ENCODE measurements around the gene UBR3. TPM values are rescaled to one million over a fixed set of nuclear protein-coding genes. Genes with fewer than 3 reads are reported as not detected.
A peak's percentile ranks its signal among the peaks of the same experiment; 100 is the strongest.

The UBR3 gene
- total and polyA plus RNA-seq, 2 of the 4 experiments (the other 2 are of a cell fraction) = 10.0 to 33.9 TPM

DNA sequence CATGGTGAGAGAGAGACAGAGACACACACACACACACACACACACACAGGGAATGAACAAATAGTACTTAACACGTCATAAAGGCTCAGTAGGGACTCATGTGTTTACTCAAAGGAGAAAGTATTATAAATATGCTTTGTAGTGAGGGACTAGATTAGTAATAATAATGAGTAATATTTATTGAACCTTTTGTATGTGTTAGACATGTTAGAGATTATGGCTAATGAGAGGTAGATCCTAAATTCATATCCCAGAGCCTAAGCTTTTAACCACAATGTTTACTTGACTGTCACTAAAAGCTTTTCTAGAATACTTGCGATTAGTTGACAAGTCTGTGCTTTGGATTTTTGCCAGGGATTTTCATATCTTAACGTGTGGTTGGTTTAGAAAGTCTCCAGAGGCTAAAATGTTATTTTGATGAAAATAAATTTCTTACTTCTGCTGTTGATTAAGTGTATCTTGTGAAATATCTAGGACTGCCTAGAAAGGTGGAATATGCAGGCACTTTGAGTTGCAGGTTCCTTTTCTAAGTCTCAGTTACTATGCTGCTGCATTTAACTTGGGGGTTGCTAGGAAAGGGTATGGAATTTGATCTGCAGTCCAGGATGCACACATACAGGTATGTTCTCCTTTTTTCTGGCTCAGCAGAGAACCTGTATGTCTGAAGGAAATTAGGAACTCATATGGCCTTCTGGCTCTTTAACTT is 64.5 kb downstream of the UBR3 start:
- Histone ChIP-seq H3K23ac (ENCODE audit: low read depth, low read length) (0 out of 2 replicates have a peak overlapping the region, but pooled peaks have one; percentile 7), H3K36me3 (ENCODE audit: control insufficient read depth, insufficient read depth, low read length) (no peaks in the 10 kb centered on the region), H3K27ac (ENCODE audit: insufficient read depth, low read length) (no peak overlapping the region), H2BK20ac (ENCODE audit: low read depth, low read length) (no peak overlapping the region), H3K9me3 (ENCODE audit: control insufficient read depth, insufficient read depth, low read length) (no peaks in the 10 kb centered on the region), H3K9ac (ENCODE audit: low read depth, low read length) (no peak overlapping the region), H3K14ac (replicated peaks; ENCODE audit: low read depth, low read length) (no peak overlapping the region), H2AK5ac (ENCODE audit: low read depth, low read length) (no peak overlapping the region), H3K56ac (ENCODE audit: extremely low read depth, insufficient read depth, low read length) (no peak overlapping the region), H4K20me1 (ENCODE audit: insufficient read depth, low read length) (peaks cover 5% of the 10 kb centered on the region; the same call in 1 of the 2 replicates), H3K4me1 (ENCODE audit: control insufficient read depth, insufficient read depth, low read length) (no peaks in the 10 kb centered on the region; the same call in 1 of the 2 replicates), H3K18ac (ENCODE audit: low read depth, low read length) (no peak overlapping the region), H2BK5ac (ENCODE audit: low read depth, low read length, poor library complexity, severe bottlenecking) (no peak overlapping the region), H3K9me1 (ENCODE audit: insufficient read depth, low read length) (peaks cover 6% of the 10 kb centered on the region; the same call in 1 of the 2 replicates), H3K27me3 (ENCODE audit: control insufficient read depth, insufficient read depth, low read length) (no peaks in the 10 kb centered on the region), H2BK15ac (ENCODE audit: low read depth, low read length) (no peak overlapping the region), H3K4me3 (ENCODE audit: insufficient read depth, low read depth, low read length) (no peak overlapping the region), H3K79me1 (ENCODE audit: low read depth in 1 of 2, low read length in 2 of 2) (peaks cover 0 to 19% of the 10 kb centered on the region in 2 experiments; a peak in 3 of 4 replicates), H2AFZ (replicated peaks; ENCODE audit: low read length, poor library complexity) (no peak overlapping the region), H3K4ac (ENCODE audit: low read depth, low read length) (no peak overlapping the region), H2BK120ac (ENCODE audit: low read depth, low read length) (no peak overlapping the region), H4K91ac (ENCODE audit: insufficient read depth, low read depth, low read length) (no peak overlapping the region), H4K5ac (ENCODE audit: low read depth, low read length) (no peak overlapping the region), H3K4me2 (ENCODE audit: low read depth, low read length) (no peak overlapping the region), H2AK9ac (replicated peaks; ENCODE audit: low read depth, low read length, poor library complexity) (no peak overlapping the region), H4K8ac (ENCODE audit: low read depth in 2 of 2, low read length in 2 of 2) (no peak overlapping the region)
- no CpG with 5 or more reads among the region's 3 CpGs for WGBS, 2 experiments (ENCODE audit: extremely low coverage in 2 of 2, insufficient read length in 1 of 2)
- peak; percentile 71 for ATAC-seq (ENCODE audit: low read depth)
- TF ChIP-seq, protein P1, sequence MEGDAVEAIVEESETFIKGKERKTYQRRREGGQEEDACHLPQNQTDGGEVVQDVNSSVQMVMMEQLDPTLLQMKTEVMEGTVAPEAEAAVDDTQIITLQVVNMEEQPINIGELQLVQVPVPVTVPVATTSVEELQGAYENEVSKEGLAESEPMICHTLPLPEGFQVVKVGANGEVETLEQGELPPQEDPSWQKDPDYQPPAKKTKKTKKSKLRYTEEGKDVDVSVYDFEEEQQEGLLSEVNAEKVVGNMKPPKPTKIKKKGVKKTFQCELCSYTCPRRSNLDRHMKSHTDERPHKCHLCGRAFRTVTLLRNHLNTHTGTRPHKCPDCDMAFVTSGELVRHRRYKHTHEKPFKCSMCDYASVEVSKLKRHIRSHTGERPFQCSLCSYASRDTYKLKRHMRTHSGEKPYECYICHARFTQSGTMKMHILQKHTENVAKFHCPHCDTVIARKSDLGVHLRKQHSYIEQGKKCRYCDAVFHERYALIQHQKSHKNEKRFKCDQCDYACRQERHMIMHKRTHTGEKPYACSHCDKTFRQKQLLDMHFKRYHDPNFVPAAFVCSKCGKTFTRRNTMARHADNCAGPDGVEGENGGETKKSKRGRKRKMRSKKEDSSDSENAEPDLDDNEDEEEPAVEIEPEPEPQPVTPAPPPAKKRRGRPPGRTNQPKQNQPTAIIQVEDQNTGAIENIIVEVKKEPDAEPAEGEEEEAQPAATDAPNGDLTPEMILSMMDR (conservative IDR thresholded peaks at IDR 0.05; ENCODE audit: low read depth, low read length) = no peak
- TF ChIP-seq NFE2L2 (IDR thresholded peaks at IDR 0.05; ENCODE audit: low read depth, low read length) (no peak), MAFK (IDR thresholded peaks at IDR 0.05; ENCODE audit: low read depth, low read length) (no peak), CEBPB (IDR thresholded peaks at IDR 0.05; ENCODE audit: low read depth, low read length) (no peak), SMC3 (IDR thresholded peaks at IDR 0.05; ENCODE audit: low read depth, low read length) (no peak), FOS (IDR thresholded peaks at IDR 0.05; ENCODE audit: low read depth, low read length) (0 out of 2 replicates have a peak, but pooled peaks have one; percentile 19), CHD1 (IDR thresholded peaks at IDR 0.05; ENCODE audit: low read depth, low read length) (no peak)
- TF ChIP-seq, protein P2, sequence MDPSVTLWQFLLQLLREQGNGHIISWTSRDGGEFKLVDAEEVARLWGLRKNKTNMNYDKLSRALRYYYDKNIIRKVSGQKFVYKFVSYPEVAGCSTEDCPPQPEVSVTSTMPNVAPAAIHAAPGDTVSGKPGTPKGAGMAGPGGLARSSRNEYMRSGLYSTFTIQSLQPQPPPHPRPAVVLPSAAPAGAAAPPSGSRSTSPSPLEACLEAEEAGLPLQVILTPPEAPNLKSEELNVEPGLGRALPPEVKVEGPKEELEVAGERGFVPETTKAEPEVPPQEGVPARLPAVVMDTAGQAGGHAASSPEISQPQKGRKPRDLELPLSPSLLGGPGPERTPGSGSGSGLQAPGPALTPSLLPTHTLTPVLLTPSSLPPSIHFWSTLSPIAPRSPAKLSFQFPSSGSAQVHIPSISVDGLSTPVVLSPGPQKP (IDR thresholded peaks at IDR 0.05; ENCODE audit: borderline replicate concordance, low read depth, low read length) = no peak
- peak; percentile 80 for DNase-seq
- in situ Hi-C loops (cut with MboI; ENCODE audit: low sequenced_read_pairs) = no loop called here
- POLR2A ChIA-PET (ENCODE audit: unreplicated experiment) = no interaction called here
- dilution Hi-C loops (cut with HindIII; ENCODE audit: low sequenced_read_pairs, unreplicated experiment) = no loop called here
- intact Hi-C loops (cut with micrococcal nuclease) = no loop called here
- CTCF ChIA-PET = interaction anchor here (0.9 kb wide), 1 partner anchor 9 kb away, joined by 3 read pairs; no protein-coding TSS in a partner anchor
- no TSS peak for BruUV-seq (replicated peaks)
